Mesenchymal stem cell (in vitro differentiated cells and primary cell): ENCODE data around the gene NHLRC4.

Experiments used
- DNase-seq: peaks from one replicate; pipeline ENCODE4 v3.0.0-alpha.2; 2013
- H2AFZ ChIP-seq: one replicate; pipeline ENCODE4 v1.6.1; 2013; ENCODE audit warnings: low read depth, mild to moderate bottlenecking, control low read depth, inconsistent platforms, low read length, moderate library complexity
- H2AK5ac ChIP-seq: 2 replicates; pipeline ENCODE4 v1.6.1; 2013; ENCODE audit warnings: low read length, moderate library complexity, mild to moderate bottlenecking, inconsistent platforms; ENCODE audit not compliant: severe bottlenecking
- H2BK120ac ChIP-seq: one replicate; pipeline ENCODE4 v1.6.1; 2013; ENCODE audit warnings: low read depth, mild to moderate bottlenecking, inconsistent platforms, low read length, moderate library complexity
- H2BK12ac ChIP-seq, 2 experiments: one replicate each; pipeline ENCODE4 v1.6.1; 2013; ENCODE audit warnings: inconsistent platforms in 2 of 2, low read length in 2 of 2, mild to moderate bottlenecking in 2 of 2, moderate library complexity in 2 of 2, control low read depth in 1 of 2
- H2BK15ac ChIP-seq: one replicate; pipeline ENCODE4 v1.6.1; 2013; ENCODE audit warnings: mild to moderate bottlenecking, low read depth, inconsistent platforms; ENCODE audit not compliant: poor library complexity, severe bottlenecking
- H2BK5ac ChIP-seq: 2 replicates; pipeline ENCODE4 v1.6.1; 2013; ENCODE audit warnings: low read depth, mild to moderate bottlenecking, low read length, control low read depth, inconsistent platforms; ENCODE audit not compliant: poor library complexity, severe bottlenecking
- H3K14ac ChIP-seq, 2 experiments: one replicate each; pipeline ENCODE4 v1.6.1; 2013; ENCODE audit warnings: inconsistent platforms in 2 of 2, low read length in 2 of 2, control low read depth in 1 of 2, mild to moderate bottlenecking in 1 of 2, moderate library complexity in 1 of 2
- H3K18ac ChIP-seq, 2 experiments: one replicate each; pipeline ENCODE4 v1.6.1; 2013; ENCODE audit warnings: inconsistent platforms in 2 of 2, low read length in 2 of 2, control low read depth in 1 of 2, low read depth in 1 of 2, mild to moderate bottlenecking in 1 of 2
- H3K23ac ChIP-seq, 2 experiments: one replicate each; pipeline ENCODE4 v1.6.1; 2013; ENCODE audit warnings: inconsistent platforms in 2 of 2, low read length in 2 of 2, mild to moderate bottlenecking in 2 of 2, moderate library complexity in 2 of 2, control low read depth in 1 of 2
- H3K27ac ChIP-seq: 2 replicates; pipeline ENCODE4 v1.5.1; 2013; ENCODE audit warnings: mild to moderate bottlenecking, moderate library complexity, low read length, control low read depth, inconsistent platforms; ENCODE audit not compliant: poor library complexity, severe bottlenecking
- H3K27me3 ChIP-seq, 2 experiments: 2 replicates each; pipeline versions ENCODE4 v1.6.1 to v1.7.0; 2013; ENCODE audit warnings: low read length in 2 of 2, mild to moderate bottlenecking in 2 of 2, moderate library complexity in 2 of 2, control low read depth in 1 of 2, inconsistent platforms in 1 of 2; ENCODE audit not compliant: control insufficient read depth in 1 of 2, insufficient read depth in 1 of 2
- H3K36me3 ChIP-seq, 2 experiments: 2 replicates each; pipeline versions ENCODE4 v1.6.1 to v1.7.0; 2013; ENCODE audit warnings: low read length in 2 of 2, control low read depth in 1 of 2, inconsistent platforms in 1 of 2, low read depth in 1 of 2, mild to moderate bottlenecking in 1 of 2; ENCODE audit not compliant: insufficient read depth in 2 of 2, control insufficient read depth in 1 of 2
- H3K4ac ChIP-seq, 2 experiments: one replicate each; pipeline ENCODE4 v1.6.1; 2013; ENCODE audit warnings: inconsistent platforms in 2 of 2, low read length in 2 of 2, mild to moderate bottlenecking in 2 of 2, moderate library complexity in 2 of 2, control low read depth in 1 of 2, low read depth in 1 of 2
- H3K4me1 ChIP-seq: 2 replicates; pipeline ENCODE4 v1.6.1; 2013; ENCODE audit warnings: low read depth, low read length, control low read depth; ENCODE audit not compliant: control insufficient read depth, insufficient read depth
- H3K4me2 ChIP-seq: 2 replicates; pipeline ENCODE4 v1.6.1; 2013; ENCODE audit warnings: low read length, mild to moderate bottlenecking, inconsistent platforms; ENCODE audit not compliant: poor library complexity, severe bottlenecking
- H3K4me3 ChIP-seq, 2 experiments: 2 replicates each; pipeline versions ENCODE4 v1.5.1 to v1.7.0; 2013; ENCODE audit warnings: low read length in 2 of 2, mild to moderate bottlenecking in 2 of 2, control low read depth in 1 of 2, low read depth in 1 of 2; ENCODE audit not compliant: insufficient read depth in 1 of 2
- H3K79me1 ChIP-seq: replicated peaks from 2 replicates; pipeline ENCODE4 v1.6.1; 2013; ENCODE audit warnings: mild to moderate bottlenecking, control low read depth, low read length, inconsistent platforms; ENCODE audit not compliant: poor library complexity, severe bottlenecking
- H3K9ac ChIP-seq: 2 replicates; pipeline ENCODE4 v1.7.0; 2013; ENCODE audit warnings: mild to moderate bottlenecking, low read length, moderate library complexity
- H3K9me3 ChIP-seq: 2 replicates; pipeline ENCODE4 v1.7.0; 2013; ENCODE audit warnings: mild to moderate bottlenecking, low read length; ENCODE audit not compliant: control insufficient read depth
- H4K8ac ChIP-seq: one replicate; pipeline ENCODE4 v1.6.1; 2013; ENCODE audit warnings: inconsistent platforms, mild to moderate bottlenecking, low read length, moderate library complexity
- H4K91ac ChIP-seq: one replicate; pipeline ENCODE4 v1.6.1; 2013; ENCODE audit warnings: mild to moderate bottlenecking, low read length, inconsistent platforms
- WGBS: methylation state at CpG from one replicate; pipeline ENCODE4 v1.1.7; 2013; ENCODE audit warnings: mixed read lengths; 5-methylcytosine and 5-hydroxymethylcytosine counted together

The NHLRC4 gene

GRCh38 chr16:574021-574760 is 7.4 kb downstream of the NHLRC4 start:
- Histone ChIP-seq H3K36me3 (peaks cover 21 to 62% of the 10 kb centered on the region in 2 experiments), H4K8ac (no peak overlapping the region), H3K4me1 (peaks cover 39% of the 10 kb centered on the region), H3K23ac (no peak overlapping the region), H3K18ac (no peak overlapping the region), H2BK15ac (no peak overlapping the region), H3K27me3 (no peaks in the 10 kb centered on the region), H3K9ac (no peak overlapping the region), H3K27ac (no peak overlapping the region), H2BK5ac (no peak overlapping the region), H2BK12ac (no peak overlapping the region), H4K91ac (no peak overlapping the region), H3K14ac (no peak overlapping the region), H3K9me3 (no peaks in the 10 kb centered on the region), H3K4ac (no peak overlapping the region), H3K4me2 (no peak overlapping the region), H2AK5ac (no peak overlapping the region), H2AFZ (no peak overlapping the region), H2BK120ac (no peak overlapping the region), H3K4me3 (no peak overlapping the region), H3K79me1 (peaks cover 38% of the 10 kb centered on the region)
- 98% methylated on average over 46 of the region's 46 CpGs for WGBS
- no peak for DNase-seq

DNA sequence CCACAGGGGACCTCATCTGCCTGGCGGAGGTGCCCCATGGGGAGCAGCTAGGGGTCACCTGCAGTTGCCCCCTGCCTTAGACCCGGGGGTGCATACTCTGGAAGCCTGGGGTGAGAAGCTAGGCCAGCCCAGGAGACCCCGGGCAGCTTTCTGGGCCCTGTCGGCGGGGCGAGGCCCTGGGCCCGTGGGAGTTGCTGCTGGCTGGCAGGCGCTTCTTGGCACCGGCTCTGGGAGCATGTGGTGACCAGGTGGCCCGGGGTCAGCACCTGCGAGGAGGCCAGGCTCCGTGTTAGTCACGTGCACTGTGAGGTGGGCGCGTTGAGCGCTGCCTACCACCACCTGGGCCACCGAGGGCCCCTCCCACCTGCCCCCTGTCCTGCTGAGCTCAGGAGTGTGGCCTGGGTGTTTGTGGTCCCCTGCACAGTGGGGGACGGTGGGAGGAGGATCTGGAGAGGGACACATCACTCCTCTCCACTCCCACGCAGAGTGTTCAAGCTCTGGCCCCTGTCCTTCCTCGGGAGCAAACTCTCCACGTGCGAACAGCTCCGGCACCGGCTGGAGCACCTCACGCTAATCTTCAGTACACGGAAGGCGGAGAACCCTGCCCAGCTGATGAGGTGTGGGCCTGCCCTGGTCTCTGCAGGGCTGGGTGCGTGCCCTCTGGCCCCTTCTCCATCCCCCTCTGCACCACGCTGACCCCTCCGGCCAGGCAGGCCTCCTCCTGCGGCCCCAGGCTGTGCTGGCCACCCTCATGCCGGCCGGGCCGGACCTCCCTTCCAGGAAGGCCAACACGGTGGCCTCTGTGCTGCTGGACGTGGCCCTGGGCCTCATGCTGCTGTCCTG is 8.8 kb downstream of the NHLRC4 start:
- Histone ChIP-seq H3K36me3 (peaks cover 22 to 72% of the 10 kb centered on the region in 2 experiments), H3K4me2 (no peak overlapping the region), H3K18ac (no peak overlapping the region), H3K14ac (no peak overlapping the region), H2BK5ac (no peak overlapping the region), H4K8ac (peak overlapping the region; percentile 22), H3K23ac (peak overlapping the region in 1 of 2 experiments; percentile 17), H2BK120ac (no peak overlapping the region), H2AFZ (no peak overlapping the region), H3K4me1 (peaks cover 36% of the 10 kb centered on the region), H3K27me3 (no peaks in the 10 kb centered on the region), H2BK12ac (no peak overlapping the region), H4K91ac (peak overlapping the region; percentile 52), H3K79me1 (peaks cover 38% of the 10 kb centered on the region), H2BK15ac (no peak overlapping the region), H3K27ac (no peak overlapping the region), H3K9ac (no peak overlapping the region), H2AK5ac (no peak overlapping the region), H3K9me3 (no peaks in the 10 kb centered on the region), H3K4ac (no peak overlapping the region), H3K4me3 (no peak overlapping the region)
- 96% methylated on average over 34 of the region's 36 CpGs for WGBS
- DNase-seq = no peak

DNA sequence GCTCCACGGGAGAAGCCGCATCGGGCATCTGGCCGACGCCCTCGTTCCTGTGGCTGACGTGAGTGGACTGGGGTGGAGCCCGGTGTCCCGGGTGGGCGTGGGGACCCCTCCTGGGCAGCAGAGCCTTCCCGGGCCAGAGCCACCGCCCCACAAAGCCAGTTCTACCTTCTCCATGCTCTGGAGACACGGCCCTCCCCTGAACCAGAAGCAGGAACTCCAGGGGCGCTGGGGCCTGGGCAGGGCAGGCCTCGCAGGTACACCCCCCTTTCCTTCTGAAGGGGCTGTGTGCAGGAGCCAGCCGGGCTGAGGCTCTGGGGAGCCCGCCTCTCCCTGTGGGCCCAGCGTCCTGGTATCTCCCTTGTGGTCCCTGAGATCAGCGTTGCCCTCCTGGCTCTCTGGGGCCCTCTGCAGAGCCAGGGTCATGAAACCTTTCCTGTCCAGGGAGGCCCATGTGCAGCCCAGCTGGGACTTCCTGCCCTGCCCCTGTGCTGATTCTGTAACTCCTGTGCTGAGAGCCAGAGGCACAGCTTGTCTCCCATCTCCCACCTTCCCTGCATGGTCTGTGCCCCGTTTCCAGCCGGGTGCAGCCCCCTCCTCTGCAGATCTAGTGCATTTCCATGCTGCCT is 9.5 kb downstream of the NHLRC4 start:
- Histone ChIP-seq H3K4me2 (no peak overlapping the region), H3K4ac (no peak overlapping the region), H3K27me3 (no peaks in the 10 kb centered on the region), H3K79me1 (peaks cover 38% of the 10 kb centered on the region), H3K27ac (no peak overlapping the region), H3K23ac (no peak overlapping the region), H3K36me3 (peaks cover 26 to 79% of the 10 kb centered on the region in 2 experiments), H2BK120ac (no peak overlapping the region), H3K9ac (no peak overlapping the region), H2AFZ (no peak overlapping the region), H2BK15ac (no peak overlapping the region), H4K91ac (peak overlapping the region; percentile 52), H3K4me3 (no peak overlapping the region), H4K8ac (peak overlapping the region; percentile 22), H3K9me3 (no peaks in the 10 kb centered on the region), H2BK5ac (no peak overlapping the region), H3K18ac (no peak overlapping the region), H2BK12ac (no peak overlapping the region), H3K14ac (peak overlapping the region in 1 of 2 experiments; percentile 93), H2AK5ac (no peak overlapping the region), H3K4me1 (peaks cover 28% of the 10 kb centered on the region)
- DNase-seq = no peak
- 85% methylated on average over 21 of the region's 21 CpGs for WGBS

- Histone ChIP-seq H3K4me1 (peaks cover 28% of the 10 kb centered on the region), H3K36me3 (peaks cover 26 to 80% of the 10 kb centered on the region in 2 experiments), H2BK12ac (no peak overlapping the region), H3K4me3 (no peak overlapping the region), H2BK15ac (no peak overlapping the region), H2AFZ (no peak overlapping the region), H4K91ac (no peak overlapping the region), H3K9ac (no peak overlapping the region), H4K8ac (no peak overlapping the region), H3K27ac (no peak overlapping the region), H2BK5ac (no peak overlapping the region), H2BK120ac (no peak overlapping the region), H3K18ac (no peak overlapping the region), H3K9me3 (no peaks in the 10 kb centered on the region), H3K4ac (no peak overlapping the region), H3K79me1 (peaks cover 38% of the 10 kb centered on the region), H3K4me2 (no peak overlapping the region), H3K27me3 (no peaks in the 10 kb centered on the region), H3K14ac (peak overlapping the region in 1 of 2 experiments; percentile 93), H2AK5ac (no peak overlapping the region), H3K23ac (no peak overlapping the region)
- 41% methylated on average over 3 of the region's 8 CpGs for WGBS
- no peak for DNase-seq
Measured at GRCh38 chr16:576823-577201, 10.0 kb downstream of the NHLRC4 start.
